OCI-M2 (cell line): ENCODE data around the gene BTBD16.

ENCODE experiments used
- DNase-seq: peaks from one replicate; lab custom pipeline; 2025; ENCODE audit not compliant: unreplicated experiment; lab: John Stamatoyannopoulos, UW

BTBD16 gene

GRCh38 chr10:122308417-122309141, 37.5 kb downstream of the BTBD16 start:
- no peak for DNase-seq

- DNase-seq, result no peak
These were observed 39.4 kb downstream of the BTBD16 start for GRCh38 chr10:122310311-122311050.

GRCh38 chr10:122311051-122311410, 39.9 kb downstream of the BTBD16 start:
- no peak for DNase-seq

GRCh38 chr10:122311716-122312115, 40.6 kb downstream of the BTBD16 start:
- DNase-seq, result no peak

- DNase-seq, result no peak
These were observed 45.3 kb downstream of the BTBD16 start for GRCh38 chr10:122316224-122316884.

GRCh38 chr10:122321960-122322359, 50.9 kb downstream of the BTBD16 start:
- no peak for DNase-seq

GRCh38 chr10:122323189-122323588, 52.1 kb downstream of the BTBD16 start:
- DNase-seq, result no peak

GRCh38 chr10:122323941-122324675, 53.0 kb downstream of the BTBD16 start:
- DNase-seq, result no peak

GRCh38 chr10:122325235-122325634, 54.1 kb downstream of the BTBD16 start:
- DNase-seq, result no peak

- no peak for DNase-seq
These were observed 55.3 kb downstream of the BTBD16 start for GRCh38 chr10:122326385-122326784.

GRCh38 chr10:122326806-122327205, 55.7 kb downstream of the BTBD16 start:
- no peak for DNase-seq

- no peak for DNase-seq
These were observed 56.4 kb downstream of the BTBD16 start for GRCh38 chr10:122327237-122328206.

GRCh38 chr10:122328676-122329075, 57.6 kb downstream of the BTBD16 start:
- no peak for DNase-seq

- DNase-seq, result no peak
These were observed 58.3 kb downstream of the BTBD16 start for GRCh38 chr10:122329416-122329815.

- DNase-seq, result no peak
These were observed 60.0 kb downstream of the BTBD16 start for GRCh38 chr10:122331100-122331499.

- no peak for DNase-seq
These were observed 60.7 kb downstream of the BTBD16 start for GRCh38 chr10:122331615-122332446.

- DNase-seq, result no peak
These were observed 61.9 kb downstream of the BTBD16 start for GRCh38 chr10:122333037-122333436.

GRCh38 chr10:122336332-122336731, 65.2 kb downstream of the BTBD16 start:
- no peak for DNase-seq

GRCh38 chr10:122336961-122337360, 65.9 kb downstream of the BTBD16 start:
- no peak for DNase-seq
